Trophoblast cell (in vitro differentiated cells and primary cell): Measurements from ENCODE around the gene METTL17.

ENCODE experiments used
- DNase-seq, 2 donors: peaks; one replicate each; pipeline ENCODE4 v3.0.0-alpha.2; 2016
- H2AFZ ChIP-seq: 2 replicates; pipeline ENCODE4 v1.6.1; 2013; ENCODE audit warnings: low read length, moderate library complexity, mild to moderate bottlenecking; ENCODE audit not compliant: insufficient read depth, poor library complexity
- H2AK5ac ChIP-seq: 2 replicates; pipeline ENCODE4 v1.6.1; 2013; ENCODE audit warnings: mild to moderate bottlenecking, low read length
- H2BK120ac ChIP-seq: 2 replicates; pipeline ENCODE4 v1.6.1; 2013; ENCODE audit warnings: low read length, mild to moderate bottlenecking, moderate library complexity; ENCODE audit not compliant: insufficient read depth, poor library complexity
- H2BK12ac ChIP-seq: 2 replicates; pipeline ENCODE4 v1.6.1; 2013; ENCODE audit warnings: mild to moderate bottlenecking, low read length, moderate library complexity
- H2BK5ac ChIP-seq: 2 replicates; pipeline ENCODE4 v1.6.1; 2013; ENCODE audit warnings: low read length, low read depth, moderate library complexity, mild to moderate bottlenecking; ENCODE audit not compliant: poor library complexity
- H3K14ac ChIP-seq: 2 replicates; pipeline ENCODE4 v1.6.1; 2013; ENCODE audit warnings: mild to moderate bottlenecking, low read length
- H3K18ac ChIP-seq: 2 replicates; pipeline ENCODE4 v1.6.1; 2013; ENCODE audit warnings: mild to moderate bottlenecking, low read length
- H3K23ac ChIP-seq: 2 replicates; pipeline ENCODE4 v1.6.1; 2013; ENCODE audit warnings: low read length
- H3K27ac ChIP-seq: 2 replicates; pipeline ENCODE4 v1.5.1; 2013; ENCODE audit warnings: low read depth, mild to moderate bottlenecking, inconsistent platforms, low read length, moderate library complexity
- H3K27me3 ChIP-seq: 2 replicates; pipeline ENCODE4 v1.6.1; 2013; ENCODE audit warnings: inconsistent platforms, mild to moderate bottlenecking, low read length, moderate library complexity; ENCODE audit not compliant: insufficient read depth
- H3K36me3 ChIP-seq, 2 experiments: 1 replicate in 1 of 2; 2 replicates in 1 of 2; pipeline ENCODE4 v1.6.1; 2013; ENCODE audit warnings: low read length in 2 of 2, mild to moderate bottlenecking in 2 of 2, moderate library complexity in 1 of 2; ENCODE audit not compliant: insufficient read depth in 2 of 2, control insufficient read depth in 1 of 2
- H3K4ac ChIP-seq: 2 replicates; pipeline ENCODE4 v1.6.1; 2013; ENCODE audit warnings: low read depth, mild to moderate bottlenecking, low read length, moderate library complexity
- H3K4me1 ChIP-seq, 2 experiments: 1 replicate in 1 of 2; 2 replicates in 1 of 2; pipeline ENCODE4 v1.6.1; 2013; ENCODE audit warnings: low read length in 2 of 2, mild to moderate bottlenecking in 2 of 2, moderate library complexity in 1 of 2; ENCODE audit not compliant: insufficient read depth in 2 of 2, control insufficient read depth in 1 of 2
- H3K4me2 ChIP-seq: 2 replicates; pipeline ENCODE4 v1.6.1; 2013; ENCODE audit warnings: inconsistent platforms, mild to moderate bottlenecking, low read length, moderate library complexity
- H3K4me3 ChIP-seq: 2 replicates; pipeline ENCODE4 v1.5.1; 2013; ENCODE audit warnings: mild to moderate bottlenecking, low read depth, low read length, inconsistent platforms
- H3K79me1 ChIP-seq: one replicate; pipeline ENCODE4 v1.6.1; 2013; ENCODE audit warnings: low read length
- H3K79me2 ChIP-seq: 2 replicates; pipeline ENCODE4 v1.6.1; 2013; ENCODE audit warnings: low read length, mild to moderate bottlenecking; ENCODE audit not compliant: control insufficient read depth, insufficient read depth, poor library complexity
- H3K9ac ChIP-seq: 2 replicates; pipeline ENCODE4 v1.6.1; 2013; ENCODE audit warnings: mild to moderate bottlenecking, low read length
- H3K9me3 ChIP-seq: 2 replicates; pipeline ENCODE4 v1.6.1; 2013; ENCODE audit warnings: low read depth, mild to moderate bottlenecking, control low read depth, inconsistent platforms, low read length; ENCODE audit not compliant: insufficient read depth
- H4K12ac ChIP-seq: 2 replicates; pipeline ENCODE4 v1.6.1; 2013; ENCODE audit warnings: low read depth, mild to moderate bottlenecking, low read length, moderate library complexity
- H4K8ac ChIP-seq: 2 replicates; pipeline ENCODE4 v1.6.1; 2013; ENCODE audit warnings: low read depth, mild to moderate bottlenecking, low read length, moderate library complexity
- H4K91ac ChIP-seq: one replicate; pipeline ENCODE4 v1.6.1; 2013; ENCODE audit warnings: low read depth, mild to moderate bottlenecking, low read length, moderate library complexity
- WGBS: extraction: QIAGEN DNeasy Blood & Tissue Kit; methylation state at CpG from one replicate; pipeline ENCODE4 v1.1.7; 2013; ENCODE audit warnings: missing lambda C conversion rate; ENCODE audit not compliant: insufficient read length, insufficient coverage; ENCODE audit errors: extremely low coverage; 5-methylcytosine and 5-hydroxymethylcytosine counted together

METTL17 gene

DNA sequence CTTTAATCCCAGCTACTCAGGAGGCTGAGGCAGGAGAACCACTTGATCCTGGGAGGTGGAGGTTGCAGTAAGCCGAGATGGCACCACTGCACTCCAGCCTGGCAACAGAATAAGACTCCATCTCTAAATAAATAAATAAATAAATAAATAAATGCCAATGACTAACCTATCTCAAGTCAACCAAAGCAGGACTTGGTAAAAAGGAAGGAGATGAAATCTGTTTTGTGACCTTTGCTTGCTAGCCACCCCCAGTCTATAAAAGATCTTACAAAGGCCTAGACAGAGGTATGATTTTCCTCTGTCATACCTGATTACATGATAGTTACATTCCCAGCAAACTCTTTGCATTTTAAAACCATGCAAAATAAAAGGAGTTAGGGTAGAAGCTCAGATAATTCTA lies 13.5 kb upstream of the METTL17 start:
- Histone ChIP-seq H3K79me1 (peaks cover 4% of the 10 kb centered on the region), H2BK5ac (no peak overlapping the region), H3K4ac (no peak overlapping the region), H4K91ac (no peak overlapping the region), H3K9me3 (no peaks in the 10 kb centered on the region), H3K27me3 (no peaks in the 10 kb centered on the region), H3K23ac (no peak overlapping the region), H3K4me3 (no peak overlapping the region), H2BK12ac (no peak overlapping the region), H2BK120ac (no peak overlapping the region), H2AFZ (no peak overlapping the region), H3K36me3 (no peaks in the 10 kb centered on the region), H3K27ac (no peak overlapping the region), H3K14ac (no peak overlapping the region), H4K8ac (no peak overlapping the region), H3K79me2 (no peaks in the 10 kb centered on the region), H2AK5ac (no peak overlapping the region), H3K4me2 (no peak overlapping the region), H3K18ac (no peak overlapping the region), H4K12ac (no peak overlapping the region), H3K9ac (no peak overlapping the region), H3K4me1 (peaks cover 6% of the 10 kb centered on the region in 2 experiments)
- no peak for DNase-seq
- WGBS, result no CpG with 5 or more reads among the region's 1 CpG

DNA sequence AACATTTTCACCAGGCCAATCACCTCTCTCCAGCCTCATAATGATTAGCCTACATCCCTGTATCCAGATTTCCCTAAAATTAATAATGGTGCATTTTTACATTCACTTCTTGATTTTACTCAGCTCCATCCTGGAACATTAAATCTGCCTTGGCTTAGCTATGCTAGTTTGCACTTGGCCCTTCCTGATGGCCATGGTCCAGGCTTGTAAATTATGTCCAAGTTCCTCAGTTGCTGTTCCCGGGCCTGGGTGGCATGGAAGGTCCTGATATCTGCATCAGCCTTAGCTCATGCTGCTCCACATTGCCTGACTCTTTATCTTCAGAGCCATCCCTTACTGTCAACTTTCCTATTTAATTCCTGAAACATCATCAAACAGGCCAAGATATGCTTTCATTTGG lies 11.1 kb upstream of the METTL17 start:
- no peak overlapping the region for H4K12ac ChIP-seq
- no peak overlapping the region for H3K14ac ChIP-seq
- H3K9ac ChIP-seq, result no peak overlapping the region
- H3K27ac ChIP-seq, result no peak overlapping the region
- no peaks in the 10 kb centered on the region for H3K27me3 ChIP-seq
- H3K18ac ChIP-seq, result no peak overlapping the region
- H3K4me2 ChIP-seq, result no peak overlapping the region
- no peak for DNase-seq
- H2BK5ac ChIP-seq, result no peak overlapping the region
- peaks cover 4% of the 10 kb centered on the region for H3K79me1 ChIP-seq
- no peak overlapping the region for H3K4me3 ChIP-seq
- H3K4ac ChIP-seq, result no peak overlapping the region
- no peak overlapping the region for H2AK5ac ChIP-seq
- no peak overlapping the region for H2AFZ ChIP-seq
- H3K4me1 ChIP-seq, result peaks cover 2 to 3% of the 10 kb centered on the region in 2 experiments
- H4K91ac ChIP-seq, result no peak overlapping the region
- H2BK120ac ChIP-seq, result no peak overlapping the region
- H4K8ac ChIP-seq, result no peak overlapping the region
- no peak overlapping the region for H3K23ac ChIP-seq
- no peaks in the 10 kb centered on the region for H3K9me3 ChIP-seq
- no peaks in the 10 kb centered on the region for H3K79me2 ChIP-seq
- no CpG with 5 or more reads among the region's 1 CpG for WGBS
- H2BK12ac ChIP-seq, result no peak overlapping the region
- no peaks in the 10 kb centered on the region for H3K36me3 ChIP-seq

DNA sequence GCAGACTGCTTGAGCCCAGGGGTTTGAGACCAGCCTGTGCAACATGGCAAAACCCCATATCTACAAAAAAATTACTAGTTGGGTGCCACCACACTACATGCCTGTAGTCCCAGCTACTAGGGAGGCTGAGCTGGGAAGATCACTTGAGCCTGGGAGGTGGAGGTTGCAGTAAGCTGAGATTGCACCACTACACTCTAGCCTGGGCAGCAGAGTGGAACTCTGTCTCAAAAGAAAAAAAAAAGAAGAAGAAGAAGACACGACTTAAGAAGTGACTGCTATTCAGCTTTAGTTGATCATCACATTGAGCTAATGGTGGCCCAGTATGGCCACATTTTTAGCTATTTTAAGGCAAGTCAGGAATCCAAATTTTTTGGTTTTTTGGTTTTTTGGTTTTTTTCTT lies 8.9 kb upstream of the METTL17 start:
- Histone ChIP-seq H2BK12ac (no peak overlapping the region), H2AK5ac (no peak overlapping the region), H2AFZ (no peak overlapping the region), H3K79me2 (no peaks in the 10 kb centered on the region), H3K4me1 (peaks cover 0 to 2% of the 10 kb centered on the region in 2 experiments), H3K36me3 (no peaks in the 10 kb centered on the region), H3K4ac (no peak overlapping the region), H3K23ac (no peak overlapping the region), H2BK5ac (no peak overlapping the region), H4K8ac (no peak overlapping the region), H2BK120ac (no peak overlapping the region), H3K79me1 (no peaks in the 10 kb centered on the region), H3K4me2 (no peak overlapping the region), H3K27me3 (no peaks in the 10 kb centered on the region), H3K27ac (no peak overlapping the region), H3K18ac (no peak overlapping the region), H3K9me3 (no peaks in the 10 kb centered on the region), H4K12ac (no peak overlapping the region), H3K4me3 (no peak overlapping the region), H3K14ac (no peak overlapping the region), H4K91ac (no peak overlapping the region), H3K9ac (no peak overlapping the region)
- DNase-seq, result no peak
- WGBS, result no CpG with 5 or more reads among the region's 1 CpG

DNA sequence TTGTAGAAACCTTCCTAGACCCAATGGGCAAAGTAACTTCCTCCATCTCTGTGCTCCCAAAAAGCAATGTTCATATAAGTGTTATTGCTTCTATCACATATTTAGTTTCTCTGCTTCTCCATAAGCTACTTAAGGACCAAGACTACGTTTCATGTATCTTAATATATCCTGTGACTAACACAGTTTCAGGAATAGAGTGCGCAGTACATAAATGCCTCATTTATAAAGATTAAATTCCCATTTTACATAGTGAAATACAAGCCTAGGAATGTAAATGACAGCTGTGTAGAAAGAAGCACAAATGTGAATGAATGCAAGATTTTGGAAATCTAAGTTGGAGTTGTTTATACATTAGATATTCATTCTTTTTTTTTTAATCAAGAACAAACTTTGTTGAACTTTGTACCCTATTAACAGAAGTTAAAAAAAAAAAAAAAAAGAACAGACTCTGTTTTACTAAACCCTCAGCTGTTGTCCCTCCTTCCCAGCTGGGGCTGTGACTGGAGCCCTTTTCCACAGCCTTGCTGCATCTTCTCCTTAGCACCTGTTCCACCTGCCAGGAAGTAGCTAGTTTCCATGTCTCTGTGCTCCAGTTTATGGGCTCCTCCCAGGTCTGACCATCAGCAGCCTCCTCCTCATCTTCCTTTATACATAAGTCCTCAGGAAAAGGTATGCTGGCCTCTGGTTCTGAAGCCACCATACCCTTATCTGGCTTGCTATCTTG lies 7.0 kb upstream of the METTL17 start:
- no peak for DNase-seq
- Histone ChIP-seq H4K8ac (no peak overlapping the region), H3K36me3 (no peaks in the 10 kb centered on the region), H3K79me1 (no peaks in the 10 kb centered on the region), H4K12ac (no peak overlapping the region), H3K27me3 (no peaks in the 10 kb centered on the region), H3K4me1 (peaks cover 8 to 9% of the 10 kb centered on the region in 2 experiments), H2AFZ (no peak overlapping the region), H3K4me2 (no peak overlapping the region), H2BK120ac (no peak overlapping the region), H3K4me3 (no peak overlapping the region), H3K9me3 (no peaks in the 10 kb centered on the region), H2AK5ac (no peak overlapping the region), H2BK12ac (no peak overlapping the region), H2BK5ac (no peak overlapping the region), H4K91ac (no peak overlapping the region), H3K27ac (no peak overlapping the region), H3K4ac (no peak overlapping the region), H3K9ac (no peak overlapping the region), H3K79me2 (no peaks in the 10 kb centered on the region), H3K18ac (no peak overlapping the region), H3K14ac (no peak overlapping the region), H3K23ac (no peak overlapping the region)
- WGBS, result no CpG with 5 or more reads among the region's 2 CpGs
